Activated CD4-positive, alpha-beta memory T cell treated with anti-CD3 and anti-CD28 coated beads, Interleukin-2, amount 10 ng/mL, durations not matched to agents 7 days and 5 days (primary cell): ENCODE data around the gene PLAAT4. TPM values are rescaled to one million over a fixed set of nuclear protein-coding genes. Genes with fewer than 3 reads are reported as not detected.

Source experiments
- CTCF ChIA-PET: fragments of 350-600 bp; sonication (Branson Sonifier 250); formaldehyde crosslinking; loops from one replicate; lab custom pipeline; 2021; ENCODE audit warnings: antibody characterized with exemption, inconsistent platforms; lab: Charles Lee
- POLR2A ChIA-PET: fragments of 350-600 bp; sonication (Branson Sonifier 250); formaldehyde crosslinking; loops from one replicate; lab custom pipeline; 2021; ENCODE audit warnings: antibody characterized with exemption; lab: Charles Lee
- DNase-seq: peaks from one replicate; pipeline ENCODE4 v3.0.0-alpha.2; 2020
- H3K27ac Mint-ChIP-seq: one replicate; pipeline ENCODE4 v1.8.0; 2021; ENCODE audit warnings: mild to moderate bottlenecking, mixed read lengths
- H3K27me3 Mint-ChIP-seq: one replicate; pipeline ENCODE4 v1.8.0; 2021; ENCODE audit warnings: mixed read lengths
- H3K36me3 Mint-ChIP-seq: one replicate; pipeline ENCODE4 v1.8.0; 2021; ENCODE audit warnings: low read depth, mixed read lengths
- H3K4me1 Mint-ChIP-seq: one replicate; pipeline ENCODE4 v1.8.0; 2021; ENCODE audit warnings: mixed read lengths
- H3K4me3 Mint-ChIP-seq: one replicate; pipeline ENCODE4 v1.8.0; 2021; ENCODE audit warnings: mild to moderate bottlenecking, mixed read lengths
- H3K9me3 Mint-ChIP-seq: one replicate; pipeline ENCODE4 v1.8.0; 2021; ENCODE audit warnings: mixed read lengths
- total RNA-seq, 2 experiments: library from RNA; stranded (reverse); gene quantifications; one replicate each; pipeline ENCODE4 v1.2.3, GENCODE V29; 2021

Gene PLAAT4
- total RNA-seq, 2 experiments from 2014 or later = 104 to 106 TPM

- ChIA-PET POLR2A (no interaction called here), CTCF (no interaction called here)
- Mint-ChIP-seq H3K4me3 (no peak overlapping the region), H3K9me3 (peaks cover 6% of the 10 kb centered on the region), H3K27me3 (no peaks in the 10 kb centered on the region), H3K27ac (no peak overlapping the region), H3K4me1 (peaks cover 14% of the 10 kb centered on the region), H3K36me3 (peaks cover 16% of the 10 kb centered on the region)
- no peak for DNase-seq
Measured at GRCh38 chr11:63586451-63587166, 50.0 kb downstream of the PLAAT4 start.

- POLR2A ChIA-PET = no interaction called here
- H3K36me3 Mint-ChIP-seq = peaks cover 2% of the 10 kb centered on the region
- no peaks in the 10 kb centered on the region for H3K27me3 Mint-ChIP-seq
- no peaks in the 10 kb centered on the region for H3K9me3 Mint-ChIP-seq
- CTCF ChIA-PET = interaction anchor here (0.7 kb wide), 1 partner anchor 22 kb away, joined by 4 read pairs; no protein-coding TSS in a partner anchor
- H3K4me1 Mint-ChIP-seq = no peaks in the 10 kb centered on the region
- H3K4me3 Mint-ChIP-seq = no peak overlapping the region
- H3K27ac Mint-ChIP-seq = no peak overlapping the region
- DNase-seq = no peak
Measured at GRCh38 chr11:63589000-63589399, 52.4 kb downstream of the PLAAT4 start.

GRCh38 chr11:63590024-63590788, 53.6 kb downstream of the PLAAT4 start:
- Mint-ChIP-seq H3K4me1 (no peaks in the 10 kb centered on the region), H3K36me3 (peaks cover 2% of the 10 kb centered on the region), H3K27ac (no peak overlapping the region), H3K4me3 (no peak overlapping the region), H3K9me3 (no peaks in the 10 kb centered on the region), H3K27me3 (no peaks in the 10 kb centered on the region)
- ChIA-PET POLR2A (no interaction called here), CTCF (no interaction called here)
- DNase-seq = no peak

- CTCF ChIA-PET = no interaction called here
- H3K36me3 Mint-ChIP-seq = no peaks in the 10 kb centered on the region
Measured at GRCh38 chr11:63592975-63593395, 56.4 kb downstream of the PLAAT4 start.

GRCh38 chr11:63595296-63595695, 58.7 kb downstream of the PLAAT4 start:
- Mint-ChIP-seq H3K36me3 (no peaks in the 10 kb centered on the region), H3K4me3 (no peak overlapping the region), H3K9me3 (no peaks in the 10 kb centered on the region), H3K27ac (no peak overlapping the region), H3K27me3 (no peaks in the 10 kb centered on the region), H3K4me1 (no peaks in the 10 kb centered on the region)
- CTCF ChIA-PET = interaction anchor here (1.4 kb wide), 1 partner anchor 12 kb away, joined by 4 read pairs; no protein-coding TSS in a partner anchor
- no peak for DNase-seq
- POLR2A ChIA-PET = no interaction called here

More at GRCh38 chr11:63592975-63593395, 56.4 kb downstream of the PLAAT4 start:
- H3K4me1 Mint-ChIP-seq = no peaks in the 10 kb centered on the region
- POLR2A ChIA-PET = interaction anchor here (1.8 kb wide), 1 partner anchor 41 kb away, joined by 5 read pairs; no protein-coding TSS in a partner anchor
- no peak overlapping the region for H3K27ac Mint-ChIP-seq
- no peaks in the 10 kb centered on the region for H3K9me3 Mint-ChIP-seq
- no peak for DNase-seq
- H3K27me3 Mint-ChIP-seq = no peaks in the 10 kb centered on the region
- no peak overlapping the region for H3K4me3 Mint-ChIP-seq

Other genes starting within 250 kb of the PLAAT4 start
- gene SLC22A9, start 167.0 kb upstream of the PLAAT4 start, total RNA-seq = not detected
- gene PLAAT5, start 45.6 kb upstream of the PLAAT4 start, total RNA-seq = not detected
- not detected for gene LGALS12, start 30.7 kb upstream of the PLAAT4 start, total RNA-seq
- not detected for gene PLAAT2, start 26.6 kb downstream of the PLAAT4 start, total RNA-seq
- 10 to 100 TPM; 13.1 to 14.9 TPM for gene PLAAT3, start 77.6 kb downstream of the PLAAT4 start, total RNA-seq
- gene ATL3, start 134.6 kb downstream of the PLAAT4 start, total RNA-seq = 10 to 100 TPM; 33.0 to 33.2 TPM
- 10 to 100 TPM; 68.2 to 75.6 TPM for gene RTN3, start 144.7 kb downstream of the PLAAT4 start, total RNA-seq
- gene ZFTA, start 232.0 kb downstream of the PLAAT4 start, total RNA-seq = 1 to 10 TPM; 1.1 to 1.7 TPM